C4-2B (cell line): Measurements from ENCODE around the gene ANKS1B.
A peak's percentile ranks its signal among the peaks of the same experiment; 100 is the strongest.

ENCODE experiments used
- H3K27ac ChIP-seq: fragments of 450-650 bp; 2 replicates; pipeline ENCODE4 v1.5.1; 2017
- CTCF ChIP-seq: fragments of 450-650 bp; conservative IDR thresholded peaks from 2 replicates; pipeline ENCODE4 v1.5.1; 2017; ENCODE audit warnings: mild to moderate bottlenecking
- ZFX ChIP-seq: fragments of 450-650 bp; IDR thresholded peaks from 2 replicates; pipeline ENCODE4 v1.6.1; 2017

ANKS1B gene

GRCh38 chr12:99997806-99998205, 13.1 kb upstream of the ANKS1B start:
- H3K27ac ChIP-seq: no peak overlapping the region
- no peak for TF ChIP-seq CTCF
- TF ChIP-seq ZFX: no peak

- TF ChIP-seq ZFX: no peak
- no peak for TF ChIP-seq CTCF
- H3K27ac ChIP-seq: no peak overlapping the region
Measured at GRCh38 chr12:99996095-99996494, 11.4 kb upstream of the ANKS1B start.

- H3K27ac ChIP-seq: no peak overlapping the region
- TF ChIP-seq ZFX (no peak), CTCF (no peak)
Measured at GRCh38 chr12:99985631-99986030, 895 bp upstream of the ANKS1B start.

GRCh38 chr12:99985129-99985570, 414 bp upstream of the ANKS1B start:
- H3K27ac ChIP-seq: peak overlapping the region; percentile 68
- TF ChIP-seq CTCF (no peak), ZFX (no peak)

GRCh38 chr12:99983456-99984258, 1.1 kb downstream of the ANKS1B start:
- no peak overlapping the region; the same call in 1 of the 2 replicates for H3K27ac ChIP-seq
- TF ChIP-seq ZFX (no peak), CTCF (no peak)

GRCh38 chr12:99981639-99982190, 3.0 kb downstream of the ANKS1B start:
- H3K27ac ChIP-seq: no peak overlapping the region

More at GRCh38 chr12:99981639-99982190, 3.0 kb downstream of the ANKS1B start:
- TF ChIP-seq ZFX: no peak
- TF ChIP-seq CTCF: no peak
